ENCODE measurements around the gene ZNF14.
"Not testable (repeated sequence)": the region's sequence is repeated elsewhere in the genome, so short reads cannot be mapped to it uniquely, and the experiment has no call there.

Gene ZNF14

DNA sequence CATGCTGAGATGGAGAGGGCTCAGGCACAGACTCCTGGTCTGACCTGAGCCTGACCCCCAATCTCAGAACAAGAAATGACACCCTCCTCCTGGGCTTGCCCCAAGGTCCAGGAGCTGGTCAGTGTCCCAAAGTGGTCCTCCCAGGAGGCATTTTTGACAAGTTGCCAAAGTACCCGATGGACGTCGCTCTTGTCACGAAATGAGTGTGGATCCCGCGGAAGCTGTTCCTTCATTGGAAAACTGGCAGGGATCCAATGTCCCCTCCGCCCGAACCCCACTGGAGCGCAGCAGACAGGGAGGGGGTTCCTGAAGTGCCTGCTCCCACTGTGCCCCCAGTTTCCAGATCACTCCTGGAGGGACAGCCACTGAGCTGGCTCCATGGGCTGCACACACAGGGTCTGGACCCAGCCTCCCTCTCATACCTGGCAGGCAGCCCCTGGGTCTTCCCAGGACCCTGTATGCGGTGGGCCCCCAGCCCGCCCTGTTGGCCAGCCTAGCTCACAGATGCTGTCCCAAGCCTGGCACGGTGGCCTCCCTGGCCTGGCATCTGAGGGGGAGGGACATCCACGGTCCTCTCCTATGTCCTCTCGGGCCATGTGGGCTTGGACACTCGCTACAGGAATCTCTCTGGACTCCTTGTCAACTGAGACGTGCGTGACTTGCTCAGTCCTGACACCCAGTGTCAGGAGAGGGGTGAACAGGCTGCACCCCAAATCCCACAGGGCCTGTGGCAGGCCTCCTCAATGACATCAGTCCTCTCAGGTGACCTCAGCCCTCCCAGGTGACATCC, 12.8 kb upstream of the ZNF14 start:
- in situ Hi-C loops (cut with MboI; ENCODE audit: low pct_unique_long_range_greater_than_20kb, low sequenced_read_pairs, unreplicated experiment), result no loop called here
- no peak for DNase-seq (ENCODE audit: low spot score)
- TF ChIP-seq, protein P1, sequence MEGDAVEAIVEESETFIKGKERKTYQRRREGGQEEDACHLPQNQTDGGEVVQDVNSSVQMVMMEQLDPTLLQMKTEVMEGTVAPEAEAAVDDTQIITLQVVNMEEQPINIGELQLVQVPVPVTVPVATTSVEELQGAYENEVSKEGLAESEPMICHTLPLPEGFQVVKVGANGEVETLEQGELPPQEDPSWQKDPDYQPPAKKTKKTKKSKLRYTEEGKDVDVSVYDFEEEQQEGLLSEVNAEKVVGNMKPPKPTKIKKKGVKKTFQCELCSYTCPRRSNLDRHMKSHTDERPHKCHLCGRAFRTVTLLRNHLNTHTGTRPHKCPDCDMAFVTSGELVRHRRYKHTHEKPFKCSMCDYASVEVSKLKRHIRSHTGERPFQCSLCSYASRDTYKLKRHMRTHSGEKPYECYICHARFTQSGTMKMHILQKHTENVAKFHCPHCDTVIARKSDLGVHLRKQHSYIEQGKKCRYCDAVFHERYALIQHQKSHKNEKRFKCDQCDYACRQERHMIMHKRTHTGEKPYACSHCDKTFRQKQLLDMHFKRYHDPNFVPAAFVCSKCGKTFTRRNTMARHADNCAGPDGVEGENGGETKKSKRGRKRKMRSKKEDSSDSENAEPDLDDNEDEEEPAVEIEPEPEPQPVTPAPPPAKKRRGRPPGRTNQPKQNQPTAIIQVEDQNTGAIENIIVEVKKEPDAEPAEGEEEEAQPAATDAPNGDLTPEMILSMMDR (IDR thresholded peaks at IDR 0.05; ENCODE audit: extremely low read depth, insufficient read depth, missing control alignments), result no peak

GRCh38 chr19:19744641-19745040, 11.7 kb upstream of the ZNF14 start:
- no peak for DNase-seq (ENCODE audit: low spot score)
- TF ChIP-seq, protein P1 (IDR thresholded peaks at IDR 0.05; ENCODE audit: extremely low read depth, insufficient read depth, missing control alignments), result no peak
- in situ Hi-C loops (cut with MboI; ENCODE audit: low pct_unique_long_range_greater_than_20kb, low sequenced_read_pairs, unreplicated experiment), result no loop called here

DNA sequence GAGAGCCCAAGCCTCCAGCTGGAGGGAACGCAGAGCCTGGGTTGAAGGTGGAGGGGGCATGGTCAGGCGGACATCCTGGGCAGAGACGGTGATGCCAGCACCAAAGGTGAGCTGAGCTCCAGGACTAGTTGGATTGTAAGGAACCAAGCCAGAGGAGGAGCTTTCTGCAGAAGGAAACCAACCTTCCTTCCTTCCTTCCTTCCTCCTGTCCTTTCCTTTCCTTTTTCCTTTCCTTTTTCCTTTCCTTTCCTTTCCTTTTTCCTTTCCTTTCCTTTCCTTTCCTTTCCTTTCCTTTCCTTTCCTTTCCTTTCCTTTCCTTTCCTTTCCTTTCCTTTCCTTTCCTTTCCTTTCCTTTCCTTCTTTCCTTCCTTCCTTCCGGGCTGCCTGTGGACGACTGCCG, 11.0 kb upstream of the ZNF14 start:
- DNase-seq (ENCODE audit: low spot score); in situ Hi-C loops (cut with MboI; ENCODE audit: low pct_unique_long_range_greater_than_20kb, low sequenced_read_pairs, unreplicated experiment): not testable (repeated sequence)

- DNase-seq (ENCODE audit: low spot score), result no peak
- in situ Hi-C loops (cut with MboI; ENCODE audit: low pct_unique_long_range_greater_than_20kb, low sequenced_read_pairs, unreplicated experiment), result no loop called here
- TF ChIP-seq, protein P1 (IDR thresholded peaks at IDR 0.05; ENCODE audit: extremely low read depth, insufficient read depth, missing control alignments), result no peak
Measured at GRCh38 chr19:19743176-19743575, 10.3 kb upstream of the ZNF14 start.

DNA sequence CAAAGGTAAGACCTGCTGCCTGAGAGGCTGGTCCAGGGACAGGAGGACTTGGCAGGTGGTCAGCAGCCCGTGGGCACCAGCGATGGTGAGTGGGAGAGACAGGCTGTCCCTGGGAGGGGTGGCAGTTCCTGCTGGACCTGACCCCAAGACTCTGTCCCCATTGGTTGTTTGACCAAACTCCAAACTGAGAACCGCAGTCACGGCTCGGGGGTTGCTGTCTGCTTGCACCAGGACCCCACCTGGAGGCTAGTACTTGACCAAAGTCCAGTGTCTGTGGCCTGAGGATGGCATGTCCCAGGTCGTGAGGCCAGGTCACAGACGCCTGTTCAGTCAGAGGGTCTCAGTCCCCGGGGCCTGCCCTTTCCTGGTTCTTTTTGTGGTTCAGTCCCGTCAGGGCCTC, 9.9 kb upstream of the ZNF14 start:
- DNase-seq (ENCODE audit: low spot score), result no peak
- TF ChIP-seq, protein P1 (IDR thresholded peaks at IDR 0.05; ENCODE audit: extremely low read depth, insufficient read depth, missing control alignments), result no peak
- in situ Hi-C loops (cut with MboI; ENCODE audit: low pct_unique_long_range_greater_than_20kb, low sequenced_read_pairs, unreplicated experiment), result no loop called here

DNA sequence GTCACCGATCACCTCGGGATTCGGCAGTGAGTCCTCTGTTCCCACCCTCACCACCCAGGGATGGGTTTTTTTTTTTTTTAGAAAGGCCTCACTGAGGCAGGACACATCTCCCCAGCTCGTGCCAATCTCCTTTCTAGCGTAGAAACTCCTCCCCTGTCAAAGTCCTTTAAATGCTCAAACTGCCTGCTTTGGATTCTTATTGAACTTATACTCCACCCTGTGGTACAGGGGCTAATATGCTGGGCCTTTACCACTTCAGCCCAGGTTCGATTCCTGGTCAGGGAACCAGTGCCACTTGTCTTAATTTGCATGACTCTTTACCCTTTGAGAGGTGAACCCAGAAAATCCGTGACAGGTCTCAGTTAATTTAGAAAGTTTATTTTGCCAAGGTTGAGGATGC, 8.3 kb upstream of the ZNF14 start:
- no peak for DNase-seq (ENCODE audit: low spot score)
- in situ Hi-C loops (cut with MboI; ENCODE audit: low pct_unique_long_range_greater_than_20kb, low sequenced_read_pairs, unreplicated experiment), result no loop called here
- TF ChIP-seq, protein P1 (IDR thresholded peaks at IDR 0.05; ENCODE audit: extremely low read depth, insufficient read depth, missing control alignments), result no peak

- in situ Hi-C loops (cut with MboI; ENCODE audit: low pct_unique_long_range_greater_than_20kb, low sequenced_read_pairs, unreplicated experiment), result no loop called here
- TF ChIP-seq, protein P1 (IDR thresholded peaks at IDR 0.05; ENCODE audit: extremely low read depth, insufficient read depth, missing control alignments), result no peak
- no peak for DNase-seq (ENCODE audit: low spot score)
Measured at GRCh38 chr19:19740755-19741154, 7.8 kb upstream of the ZNF14 start.

Measured in GM13977 (cell line).